ENCODE measurements around the gene TAF9B. TPM values are rescaled to one million over a fixed set of nuclear protein-coding genes. Genes with fewer than 3 reads are reported as not detected.
"Not testable (repeated sequence)": the region's sequence is repeated elsewhere in the genome, so short reads cannot be mapped to it uniquely, and the experiment has no call there.

The TAF9B gene
- total RNA-seq, 4 donors from 2014 or later = 15.7 to 35.0 (median 25.1) TPM

DNA sequence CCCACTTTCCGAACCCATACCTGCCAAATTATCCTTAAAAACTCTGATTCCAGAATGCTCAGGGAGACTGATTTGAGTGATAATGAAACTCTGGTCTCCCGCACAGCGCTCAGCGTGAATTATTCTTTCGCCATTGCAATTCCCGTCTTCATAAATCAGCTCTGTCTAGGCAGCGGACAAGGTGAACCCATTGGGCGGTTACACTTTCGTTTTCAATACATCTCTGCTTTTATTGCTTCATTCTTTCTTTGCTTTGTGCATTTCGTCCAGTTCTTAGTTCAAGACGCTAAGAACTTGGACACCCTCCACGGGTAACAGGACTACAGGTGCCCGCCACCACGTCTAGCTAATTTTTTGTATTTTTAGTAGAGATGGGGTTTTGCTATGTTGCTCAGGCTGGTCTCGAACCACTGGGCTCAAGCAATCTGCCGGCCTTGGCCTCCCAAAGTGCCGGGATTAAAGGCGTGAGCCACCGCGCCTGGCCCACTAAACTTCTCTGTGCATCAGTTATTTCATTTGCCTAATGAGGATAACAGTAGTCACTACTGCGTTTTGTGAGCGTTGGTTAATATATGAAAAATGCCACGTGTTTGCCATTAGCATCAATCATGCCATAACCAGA, 36.3 kb downstream of the TAF9B start:
- DNase-seq (ENCODE audit: low spot score) = no peak
- no peak for ATAC-seq (ENCODE audit: low FRiP score)
- TF ChIP-seq, protein P1, sequence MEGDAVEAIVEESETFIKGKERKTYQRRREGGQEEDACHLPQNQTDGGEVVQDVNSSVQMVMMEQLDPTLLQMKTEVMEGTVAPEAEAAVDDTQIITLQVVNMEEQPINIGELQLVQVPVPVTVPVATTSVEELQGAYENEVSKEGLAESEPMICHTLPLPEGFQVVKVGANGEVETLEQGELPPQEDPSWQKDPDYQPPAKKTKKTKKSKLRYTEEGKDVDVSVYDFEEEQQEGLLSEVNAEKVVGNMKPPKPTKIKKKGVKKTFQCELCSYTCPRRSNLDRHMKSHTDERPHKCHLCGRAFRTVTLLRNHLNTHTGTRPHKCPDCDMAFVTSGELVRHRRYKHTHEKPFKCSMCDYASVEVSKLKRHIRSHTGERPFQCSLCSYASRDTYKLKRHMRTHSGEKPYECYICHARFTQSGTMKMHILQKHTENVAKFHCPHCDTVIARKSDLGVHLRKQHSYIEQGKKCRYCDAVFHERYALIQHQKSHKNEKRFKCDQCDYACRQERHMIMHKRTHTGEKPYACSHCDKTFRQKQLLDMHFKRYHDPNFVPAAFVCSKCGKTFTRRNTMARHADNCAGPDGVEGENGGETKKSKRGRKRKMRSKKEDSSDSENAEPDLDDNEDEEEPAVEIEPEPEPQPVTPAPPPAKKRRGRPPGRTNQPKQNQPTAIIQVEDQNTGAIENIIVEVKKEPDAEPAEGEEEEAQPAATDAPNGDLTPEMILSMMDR (IDR thresholded peaks at IDR 0.05) = no peak

DNA sequence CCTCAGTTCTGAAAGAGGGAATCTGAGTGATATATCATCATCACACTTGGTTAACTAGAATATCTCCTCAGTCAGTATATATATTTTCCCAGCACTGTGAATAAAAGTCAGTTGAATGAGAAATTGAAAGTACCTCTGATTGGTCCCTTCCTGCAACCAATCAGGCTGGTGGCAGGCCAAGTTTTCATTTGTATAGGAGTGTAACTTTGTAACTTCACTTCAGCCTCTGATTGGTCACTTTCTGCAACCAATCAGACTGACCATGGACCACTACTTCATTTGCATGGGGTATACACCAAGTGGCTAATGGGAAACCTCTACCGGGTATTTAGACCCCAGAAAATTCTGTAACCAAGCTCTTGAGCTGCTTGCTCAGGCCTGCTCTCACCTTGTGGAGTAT, 37.4 kb downstream of the TAF9B start:
- TF ChIP-seq, protein P1 (IDR thresholded peaks at IDR 0.05) = no peak
- DNase-seq (ENCODE audit: low spot score) (no peak), ATAC-seq (ENCODE audit: low FRiP score) (no peak)

DNA sequence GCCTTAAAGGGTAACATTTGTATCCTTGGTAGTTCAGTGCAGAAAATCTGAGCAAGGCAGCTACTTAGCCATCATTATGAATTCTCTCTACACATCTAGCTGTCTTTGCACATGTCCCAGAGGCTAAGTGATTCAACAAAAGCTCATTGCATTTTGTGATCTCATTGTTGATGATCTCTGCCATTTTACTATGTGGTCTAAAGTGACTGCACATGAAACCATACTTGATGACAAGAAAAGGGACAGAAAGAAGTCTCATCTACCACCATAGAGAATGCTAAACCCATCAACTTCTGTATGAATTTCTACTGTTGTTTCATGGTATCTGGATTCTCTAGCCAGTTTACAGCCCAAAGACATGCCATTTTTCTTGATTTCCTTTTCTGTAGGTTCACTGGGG, 41.3 kb downstream of the TAF9B start:
- ATAC-seq (ENCODE audit: low FRiP score) (no peak), DNase-seq (ENCODE audit: low spot score) (no peak)
- TF ChIP-seq, protein P1 (IDR thresholded peaks at IDR 0.05) = no peak

DNA sequence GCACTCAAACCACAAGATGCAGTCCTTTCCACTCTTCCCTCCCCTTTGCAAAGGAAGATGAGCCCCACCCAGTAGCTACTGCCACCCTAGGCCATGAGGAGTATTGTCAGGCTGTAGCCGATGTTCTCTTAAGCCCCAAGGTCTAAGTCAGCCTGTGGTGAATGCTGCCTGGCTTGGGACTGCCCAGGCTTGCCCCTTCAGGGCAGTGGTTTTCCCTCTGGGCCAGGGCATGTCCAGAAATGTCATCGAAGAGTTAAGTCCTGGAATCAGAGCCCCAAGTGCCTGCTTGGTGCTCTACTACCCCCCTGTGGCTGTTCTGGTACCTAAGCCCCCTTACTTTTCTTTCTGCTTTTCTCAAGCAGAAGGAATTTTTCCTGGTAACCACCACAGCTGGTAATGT, 47.2 kb downstream of the TAF9B start:
- TF ChIP-seq, protein P1 (IDR thresholded peaks at IDR 0.05) = no peak
- no peak for DNase-seq (ENCODE audit: low spot score)
- ATAC-seq (ENCODE audit: low FRiP score) = no peak

DNA sequence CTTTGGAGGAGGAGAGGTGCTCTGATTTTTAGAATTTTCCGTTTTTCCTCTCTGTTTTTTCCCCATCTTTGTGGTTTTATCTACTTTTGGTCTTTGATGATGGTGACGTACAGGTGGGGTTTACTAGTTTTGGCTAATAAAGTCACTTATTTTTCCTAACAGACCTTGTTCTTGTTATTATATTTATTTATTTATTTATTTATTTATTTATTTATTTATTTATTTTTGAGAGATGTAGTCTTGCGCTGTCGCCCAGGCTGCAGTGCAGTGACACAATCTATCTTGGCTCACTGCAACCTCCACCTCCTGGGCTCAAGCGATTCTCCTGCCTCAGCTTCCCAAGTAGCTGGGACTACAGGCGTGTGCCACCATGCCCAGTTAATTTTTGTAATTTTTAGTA, 58.0 kb downstream of the TAF9B start:
- DNase-seq (ENCODE audit: low spot score); ATAC-seq (ENCODE audit: low FRiP score): not testable (repeated sequence)

Other genes with a start within 250 kb of the TAF9B start
- gene MAGT1, start 244.2 kb downstream of the TAF9B start, total RNA-seq = 10 to 100 TPM; 39.7 to 60.1 (median 43.4) TPM
- 100 to 1,000 TPM; 253 to 427 (median 338) TPM for gene COX7B, start 240.2 kb downstream of the TAF9B start, total RNA-seq
- 10 to 100 TPM in 1 of 4 donors, 1 to 10 TPM in 3; 7.3 to 13.9 (median 7.8) TPM for gene ATP7A, start 229.0 kb downstream of the TAF9B start, total RNA-seq
- not detected for gene PGAM4, start 170.0 kb downstream of the TAF9B start, total RNA-seq
- 100 to 1,000 TPM; 174 to 270 (median 207) TPM for gene PGK1, start 35.4 kb downstream of the TAF9B start, total RNA-seq
- gene CYSLTR1, start 188.0 kb upstream of the TAF9B start, total RNA-seq = 10 to 100 TPM in 1 of 4 donors, 1 to 10 TPM in 3; 2.9 to 10.6 (median 4.4) TPM

All from omental fat pad (tissue), 4 donors.